ENCODE measurements around the gene TMEM37. TPM values are rescaled to one million over a fixed set of nuclear protein-coding genes. Genes with fewer than 3 reads are reported as not detected.

Gene TMEM37
- total RNA-seq, 3 donors from 2014 or later = 8.8 to 43.2 (median 9.4) TPM

DNA sequence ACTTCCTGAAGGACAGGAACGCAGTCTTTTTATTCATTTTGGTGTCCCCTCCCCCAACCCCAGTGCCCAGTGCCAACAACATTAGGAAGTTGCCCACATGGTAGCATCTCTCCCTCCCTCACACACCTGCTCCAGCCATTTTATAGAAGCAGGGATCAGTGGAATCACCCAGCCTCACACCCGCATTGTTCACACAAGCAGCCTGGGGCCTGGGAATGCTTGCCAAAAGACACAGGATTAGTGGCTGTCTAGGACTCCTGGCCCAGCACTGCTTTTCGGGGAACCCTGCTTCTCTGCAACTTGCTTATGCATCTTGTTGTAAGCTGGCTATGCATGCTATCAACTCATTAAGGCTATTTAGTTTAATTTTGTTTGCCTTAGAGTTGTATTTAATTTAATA is 17.9 kb downstream of the TMEM37 start:
- DNase-seq (ENCODE audit: low spot score in 2 of 2) = no peak
- no peaks in the 10 kb centered on the region for H3K36me3 ChIP-seq
- no peaks in the 10 kb centered on the region for H3K27me3 ChIP-seq
- no peak overlapping the region for H3K27ac ChIP-seq
- no peak overlapping the region for H3K4me3 ChIP-seq
- no peaks in the 10 kb centered on the region for H3K9me3 ChIP-seq
- no peaks in the 10 kb centered on the region for H3K4me1 ChIP-seq
- TF ChIP-seq POLR2A (IDR thresholded peaks at IDR 0.05) (no peak), POLR2AphosphoS5 (IDR thresholded peaks at IDR 0.05) (no peak)
- TF ChIP-seq, protein P1, sequence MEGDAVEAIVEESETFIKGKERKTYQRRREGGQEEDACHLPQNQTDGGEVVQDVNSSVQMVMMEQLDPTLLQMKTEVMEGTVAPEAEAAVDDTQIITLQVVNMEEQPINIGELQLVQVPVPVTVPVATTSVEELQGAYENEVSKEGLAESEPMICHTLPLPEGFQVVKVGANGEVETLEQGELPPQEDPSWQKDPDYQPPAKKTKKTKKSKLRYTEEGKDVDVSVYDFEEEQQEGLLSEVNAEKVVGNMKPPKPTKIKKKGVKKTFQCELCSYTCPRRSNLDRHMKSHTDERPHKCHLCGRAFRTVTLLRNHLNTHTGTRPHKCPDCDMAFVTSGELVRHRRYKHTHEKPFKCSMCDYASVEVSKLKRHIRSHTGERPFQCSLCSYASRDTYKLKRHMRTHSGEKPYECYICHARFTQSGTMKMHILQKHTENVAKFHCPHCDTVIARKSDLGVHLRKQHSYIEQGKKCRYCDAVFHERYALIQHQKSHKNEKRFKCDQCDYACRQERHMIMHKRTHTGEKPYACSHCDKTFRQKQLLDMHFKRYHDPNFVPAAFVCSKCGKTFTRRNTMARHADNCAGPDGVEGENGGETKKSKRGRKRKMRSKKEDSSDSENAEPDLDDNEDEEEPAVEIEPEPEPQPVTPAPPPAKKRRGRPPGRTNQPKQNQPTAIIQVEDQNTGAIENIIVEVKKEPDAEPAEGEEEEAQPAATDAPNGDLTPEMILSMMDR (IDR thresholded peaks at IDR 0.05) = no peak
- intact Hi-C loops (cut with DNase I; ENCODE audit: low total_unique reads) = no loop called here

DNA sequence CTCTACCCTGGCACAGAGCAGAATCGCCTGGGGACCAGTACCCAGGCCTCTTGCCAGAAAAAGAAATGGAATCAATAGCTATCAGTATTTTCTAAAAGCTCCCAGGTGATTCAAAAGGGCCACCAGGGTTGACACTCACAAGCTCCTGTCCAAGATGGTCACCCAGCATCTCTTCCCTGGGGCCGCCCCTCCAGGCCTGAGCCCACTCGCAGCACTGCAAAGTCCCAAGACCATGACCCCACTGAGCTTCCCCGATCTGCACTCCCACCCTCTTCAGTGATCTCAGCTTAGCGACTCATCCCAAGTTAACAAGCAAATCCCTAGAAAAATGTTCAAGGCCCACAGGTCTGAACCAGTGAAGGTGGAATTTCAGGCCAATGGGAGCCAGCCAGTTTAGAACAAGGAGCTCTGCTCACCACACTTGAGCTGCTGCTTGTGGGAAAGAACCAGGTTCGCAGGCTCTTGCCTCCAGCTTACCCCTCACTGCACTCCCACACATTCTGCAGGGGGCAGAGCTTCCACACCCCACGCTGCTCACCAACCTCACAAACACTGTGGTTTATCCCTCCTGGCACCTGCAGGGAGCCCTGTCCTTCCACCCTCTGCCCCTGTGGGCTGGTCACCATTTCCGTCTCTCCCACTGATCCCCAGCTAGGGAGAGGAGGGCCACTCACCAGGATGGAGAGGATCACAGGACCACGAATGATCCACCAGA is 19.8 kb downstream of the TMEM37 start:
- intact Hi-C loops (cut with DNase I; ENCODE audit: low total_unique reads) = no loop called here
- Histone ChIP-seq H3K4me1 (no peaks in the 10 kb centered on the region), H3K27ac (no peak overlapping the region), H3K4me3 (no peak overlapping the region), H3K9me3 (no peaks in the 10 kb centered on the region), H3K27me3 (no peaks in the 10 kb centered on the region), H3K36me3 (no peaks in the 10 kb centered on the region)
- no peak for TF ChIP-seq POLR2A (IDR thresholded peaks at IDR 0.05)
- TF ChIP-seq, protein P1 (IDR thresholded peaks at IDR 0.05) = no peak
- TF ChIP-seq POLR2AphosphoS5 (IDR thresholded peaks at IDR 0.05) = no peak
- no peak for DNase-seq (ENCODE audit: low spot score in 2 of 2)

DNA sequence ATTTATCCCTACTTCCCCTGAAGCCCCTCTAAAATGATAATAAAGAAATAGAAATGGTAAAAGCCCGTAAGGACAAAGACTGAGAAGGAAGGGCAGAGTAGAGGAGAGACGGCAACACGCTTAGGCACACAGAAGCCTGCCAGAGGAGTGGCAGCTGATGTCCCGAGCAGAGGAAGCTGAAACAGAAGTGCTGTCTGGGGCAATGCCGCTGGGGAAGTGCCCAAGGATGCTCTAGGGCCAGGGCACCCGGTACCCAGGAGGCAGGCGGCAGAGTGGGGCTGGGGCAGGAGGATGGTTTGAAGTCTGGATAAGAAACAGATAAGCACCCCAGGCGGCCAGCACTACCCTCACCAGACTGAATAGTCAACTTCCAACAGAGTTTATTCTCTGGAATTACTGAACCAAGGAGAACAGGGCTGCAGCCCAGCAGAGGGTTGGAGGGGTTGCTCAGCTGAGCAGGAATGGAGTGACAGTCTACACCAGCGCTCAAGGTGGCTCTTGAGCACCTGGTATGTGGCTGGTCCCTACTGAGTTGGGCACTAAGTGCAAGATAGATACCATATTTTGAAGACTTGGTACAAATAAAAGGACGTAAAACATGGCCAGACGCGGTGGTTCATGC is 22.4 kb downstream of the TMEM37 start:
- no peaks in the 10 kb centered on the region for H3K4me1 ChIP-seq
- H3K9me3 ChIP-seq = no peaks in the 10 kb centered on the region
- TF ChIP-seq POLR2AphosphoS5 (IDR thresholded peaks at IDR 0.05) (no peak), POLR2A (IDR thresholded peaks at IDR 0.05) (no peak)
- TF ChIP-seq, protein P1 (IDR thresholded peaks at IDR 0.05) = no peak
- intact Hi-C loops (cut with DNase I; ENCODE audit: low total_unique reads) = no loop called here
- no peak for DNase-seq (ENCODE audit: low spot score in 2 of 2)
- no peak overlapping the region for H3K4me3 ChIP-seq
- H3K36me3 ChIP-seq = no peaks in the 10 kb centered on the region
- no peak overlapping the region for H3K27ac ChIP-seq
- H3K27me3 ChIP-seq = no peaks in the 10 kb centered on the region

DNA sequence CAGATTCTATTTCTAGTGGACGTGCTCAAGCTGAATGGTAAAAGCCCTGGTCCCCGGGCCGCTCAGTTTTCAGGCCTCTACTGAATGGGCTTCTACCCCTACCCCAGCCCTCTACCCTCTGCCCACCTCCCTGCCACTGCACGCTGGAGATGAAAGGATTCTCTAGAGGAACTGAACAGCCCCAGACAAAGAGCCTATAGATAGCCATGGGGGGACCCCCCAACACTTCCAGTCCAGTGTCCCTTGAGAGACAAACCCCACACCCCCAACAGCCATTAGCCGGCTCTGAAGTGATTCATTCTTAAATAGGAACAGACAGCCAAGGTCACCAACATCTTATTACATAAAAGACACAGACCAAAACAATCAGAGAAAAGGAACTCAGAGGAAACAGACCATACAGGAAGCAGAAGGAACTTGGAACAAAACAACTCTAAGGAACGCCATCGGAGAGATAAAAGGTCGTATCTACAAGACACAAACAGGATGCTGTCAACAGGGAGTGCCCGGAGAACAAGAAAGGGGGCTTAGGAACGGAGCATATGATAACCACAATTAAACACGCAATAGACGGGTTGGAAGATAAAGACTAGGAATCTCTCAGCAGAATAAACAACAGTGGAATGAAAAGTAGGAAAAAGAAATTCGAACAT is 23.5 kb downstream of the TMEM37 start:
- Histone ChIP-seq H3K27ac (no peak overlapping the region), H3K27me3 (no peaks in the 10 kb centered on the region), H3K36me3 (no peaks in the 10 kb centered on the region), H3K4me1 (no peaks in the 10 kb centered on the region), H3K9me3 (no peaks in the 10 kb centered on the region), H3K4me3 (no peak overlapping the region)
- intact Hi-C loops (cut with DNase I; ENCODE audit: low total_unique reads) = no loop called here
- TF ChIP-seq POLR2AphosphoS5 (IDR thresholded peaks at IDR 0.05) = no peak
- no peak for DNase-seq (ENCODE audit: low spot score in 2 of 2)

DNA sequence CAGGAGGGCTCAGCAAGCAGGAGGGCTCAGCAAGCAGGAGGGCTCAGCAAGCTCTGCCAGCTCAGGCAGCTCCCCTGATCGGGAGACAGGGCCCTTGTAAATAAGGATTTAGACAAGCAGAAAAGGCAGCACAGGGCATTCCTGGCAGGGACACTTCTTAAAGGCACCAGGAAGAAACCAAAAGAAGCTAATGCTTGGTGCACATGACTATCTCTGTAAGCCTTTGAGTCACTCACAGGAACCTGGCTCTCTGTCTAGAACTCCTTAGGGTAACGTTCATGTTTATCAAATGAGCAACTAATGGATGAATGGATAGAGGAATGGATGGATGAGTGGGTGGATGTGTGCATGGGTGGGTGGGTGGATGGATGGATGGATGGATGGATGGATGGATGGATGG is 28.4 kb downstream of the TMEM37 start:
- Histone ChIP-seq H3K9me3 (no peaks in the 10 kb centered on the region), H3K4me1 (no peaks in the 10 kb centered on the region), H3K36me3 (no peaks in the 10 kb centered on the region), H3K4me3 (no peak overlapping the region), H3K27ac (no peak overlapping the region), H3K27me3 (no peaks in the 10 kb centered on the region)
- no peak for TF ChIP-seq POLR2AphosphoS5 (IDR thresholded peaks at IDR 0.05)
- TF ChIP-seq POLR2A (IDR thresholded peaks at IDR 0.05) = no peak
- TF ChIP-seq, protein P1 (IDR thresholded peaks at IDR 0.05) = no peak
- intact Hi-C loops (cut with DNase I; ENCODE audit: low total_unique reads) = no loop called here
- no peak for DNase-seq (ENCODE audit: low spot score in 2 of 2)
